DND-41 (cell line): ENCODE results near the gene NDUFS6.

Experiments
- CTCF ChIP-seq: IDR thresholded peaks from 2 replicates; pipeline ENCODE4 v1.5.1; 2012; ENCODE audit warnings: borderline replicate concordance, low read length, moderate library complexity, mild to moderate bottlenecking; ENCODE audit not compliant: poor library complexity, severe bottlenecking; ENCODE audit errors: extremely low read depth
- EZH2 ChIP-seq: IDR thresholded peaks from 3 replicates; pipeline ENCODE4 v1.6.1; 2012; ENCODE audit warnings: borderline replicate concordance, low read depth, mild to moderate bottlenecking, moderate library complexity, low read length, inconsistent platforms; ENCODE audit not compliant: severe bottlenecking

- no peak for TF ChIP-seq CTCF
- TF ChIP-seq EZH2, result no peak
Measured at GRCh38 chr5:1860949-1861348, 59.7 kb downstream of the NDUFS6 start.
